Placental epithelial cell (primary cell): ENCODE data around the gene C4BPB. TPM values are rescaled to one million over a fixed set of nuclear protein-coding genes. Genes with fewer than 3 reads are reported as not detected.

Experiments
- total RNA-seq: library from RNA; depleted of rRNA; stranded (reverse); fragments of >200 nt; gene quantifications from 2 replicates; pipeline ENCODE4 v1.2.3, GENCODE V29; 2012

The C4BPB gene, protein sequence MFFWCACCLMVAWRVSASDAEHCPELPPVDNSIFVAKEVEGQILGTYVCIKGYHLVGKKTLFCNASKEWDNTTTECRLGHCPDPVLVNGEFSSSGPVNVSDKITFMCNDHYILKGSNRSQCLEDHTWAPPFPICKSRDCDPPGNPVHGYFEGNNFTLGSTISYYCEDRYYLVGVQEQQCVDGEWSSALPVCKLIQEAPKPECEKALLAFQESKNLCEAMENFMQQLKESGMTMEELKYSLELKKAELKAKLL
- 0.79 and 40.1 TPM in 2 replicates for total RNA-seq

DNA sequence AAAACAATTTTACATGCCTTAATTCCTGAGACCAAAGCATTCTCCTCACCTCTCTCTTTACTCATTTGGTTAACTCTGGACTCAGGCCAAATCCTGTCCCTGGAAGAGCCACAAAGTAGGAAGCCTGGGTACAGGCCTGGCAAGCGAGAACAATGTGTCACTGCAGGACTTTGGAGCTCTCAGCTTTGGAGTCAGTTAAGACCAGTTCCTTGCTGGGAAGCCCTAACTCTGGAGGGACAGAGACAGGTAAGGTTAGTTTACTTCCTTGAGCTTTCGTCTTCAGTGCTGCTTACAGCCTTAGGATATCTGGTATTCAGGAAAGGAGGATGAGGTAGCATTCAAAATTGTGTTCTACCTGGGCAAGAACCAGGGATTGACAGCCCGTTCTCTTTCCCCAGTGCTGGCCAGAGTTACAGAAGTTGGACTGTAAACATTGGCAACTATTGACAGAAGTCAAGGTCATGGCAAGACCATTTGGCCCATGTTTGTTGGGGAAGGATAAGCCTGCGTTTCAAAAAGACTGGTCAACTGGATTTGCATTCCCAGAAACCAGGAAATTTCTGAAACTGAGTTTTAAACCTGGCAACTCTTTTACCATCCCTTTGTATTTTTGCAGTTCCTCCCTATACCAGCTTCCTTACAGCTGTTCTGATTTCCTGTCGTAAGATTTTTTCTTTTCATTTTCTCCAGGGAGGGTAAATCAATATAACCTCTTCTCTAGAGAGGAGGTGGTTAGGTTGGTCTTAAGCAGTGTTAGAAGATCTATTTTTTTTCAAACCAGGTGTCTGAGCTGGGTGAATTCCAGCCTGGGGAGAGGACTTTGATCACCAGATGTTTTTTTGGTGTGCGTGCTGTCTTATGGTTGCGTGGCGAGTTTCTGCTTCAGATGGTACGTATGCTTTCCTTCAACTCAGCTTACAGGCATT, at the start of gene C4BPB:
Gene C4BPB, plus strand, starts transcription at position 160 of the 926 bp plus-strand sequence. Its CDS starts 672 bp downstream, at position 832.

GRCh38 chr1:207051191-207051943, 37.3 kb upstream of the C4BPB start, which contains the start of gene YOD1:
Gene YOD1 (minus strand): TSS chr1:207051208. CDS start chr1:207051030, 178 bp downstream.

DNA sequence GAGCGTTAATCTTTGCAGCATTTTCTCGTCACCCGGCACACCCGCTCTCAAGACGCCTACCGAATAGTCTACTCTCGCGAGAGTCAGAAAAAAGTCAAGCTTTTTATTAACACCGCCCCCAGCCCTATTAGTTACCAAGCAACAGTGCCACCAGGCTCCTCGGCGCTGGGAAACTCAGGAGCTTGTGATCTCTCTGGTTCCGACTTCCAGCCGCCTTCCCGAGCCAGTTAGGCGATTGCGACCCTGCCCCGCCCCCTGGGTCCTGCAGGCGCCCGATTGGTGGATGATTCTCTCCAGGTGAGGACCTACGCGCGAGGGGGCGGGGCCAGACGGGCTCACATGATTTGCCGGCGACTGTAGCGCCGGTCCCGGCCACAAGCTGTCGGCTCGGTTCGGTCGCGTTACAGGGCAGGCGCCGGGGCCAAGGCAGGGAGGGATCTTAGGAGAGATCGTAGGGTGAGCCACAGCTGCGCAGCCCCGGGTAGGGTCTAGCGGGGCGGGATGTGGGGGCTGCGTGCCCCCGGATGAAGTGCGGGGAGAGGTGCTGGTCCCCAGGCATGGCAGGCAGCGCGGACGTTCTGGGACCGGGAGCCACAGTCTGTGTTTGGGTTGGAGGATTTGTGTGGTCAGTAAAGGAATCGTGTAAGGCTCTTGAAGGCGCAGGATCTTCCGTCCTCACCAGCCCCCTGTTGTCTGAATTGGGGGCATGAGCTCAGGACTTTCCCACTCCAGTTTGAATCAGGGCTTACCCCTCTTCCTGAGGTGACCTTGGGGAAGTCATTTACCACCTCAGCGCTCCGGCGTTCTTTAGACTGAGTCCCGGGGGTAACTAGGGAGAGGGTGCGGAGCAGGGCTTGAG, 35.5 kb upstream of the C4BPB start, which contains the start of gene PFKFB2:
Gene PFKFB2, plus strand, starts transcription at position 365 of the 859 bp plus-strand sequence. CDS start 1,443 bp downstream, outside the sequence.

GRCh38 chr1:207103892-207104373, 15.3 kb downstream of the C4BPB start, which contains the start of gene C4BPA:
Gene C4BPA (plus strand): TSS chr1:207104233. CDS start chr1:207113026, 8,793 bp downstream.

Other genes with a start within 250 kb of the C4BPB start
- not detected in 2 replicates for gene IL20, start 223.2 kb upstream of the C4BPB start, total RNA-seq
- 0.22 TPM in 1 of 2 replicates, not detected in the other for gene IL24, start 191.4 kb upstream of the C4BPB start, total RNA-seq
- gene FCMR, start 166.9 kb upstream of the C4BPB start, total RNA-seq: 0.22 TPM in 1 of 2 replicates, not detected in the other
- not detected in 2 replicates for gene PIGR, start 142.4 kb upstream of the C4BPB start, total RNA-seq
- not detected in 2 replicates for gene FCAMR, start 118.4 kb upstream of the C4BPB start, total RNA-seq
- 6.3 and 10.6 TPM in 2 replicates for gene C1orf116, start 56.1 kb upstream of the C4BPB start, total RNA-seq
- gene YOD1, start 37.7 kb upstream of the C4BPB start, total RNA-seq: 13.3 and 36.5 TPM in 2 replicates
- gene PFKFB2, start 35.6 kb upstream of the C4BPB start, total RNA-seq: 4.3 and 12.3 TPM in 2 replicates
- 0.11 TPM in 1 of 2 replicates, not detected in the other for gene C4BPA, start 15.4 kb downstream of the C4BPB start, total RNA-seq
- 98.5 and 148 TPM in 2 replicates for gene CD55, start 232.8 kb downstream of the C4BPB start, total RNA-seq